ENCODE data around the gene CCDC18. TPM values are rescaled to one million over a fixed set of nuclear protein-coding genes. Genes with fewer than 3 reads are reported as not detected.
A peak's percentile ranks its signal among the peaks of the same experiment; 100 is the strongest.

The CCDC18 gene
- total RNA-seq, 2 donors from 2014 or later: 13.8 to 23.8 TPM

DNA sequence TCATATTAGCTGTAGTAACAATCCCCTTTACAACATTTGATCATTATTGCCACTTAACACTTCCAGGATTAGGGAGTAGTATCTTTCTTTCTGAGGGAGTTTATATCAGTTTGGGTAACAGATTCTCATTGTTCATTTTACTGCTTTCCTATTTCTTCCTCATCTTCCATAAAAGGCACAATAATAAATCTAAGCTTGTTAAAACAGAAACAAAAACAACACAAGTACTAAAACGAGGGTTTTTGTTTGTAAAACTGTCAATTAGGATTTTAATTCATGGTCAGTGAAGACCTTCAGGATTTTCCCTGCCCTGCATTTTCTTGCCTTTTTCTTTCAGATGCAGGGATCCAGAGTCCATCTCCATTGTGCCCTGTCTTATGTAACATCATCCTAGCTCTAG, 29.8 kb upstream of the CCDC18 start:
- 90 to 100% methylated on average over 1 of the region's 1 CpG for WGBS, 2 experiments (ENCODE audit: insufficient coverage in 1 of 2, insufficient read length in 1 of 2)
- Mint-ChIP-seq H3K27me3 (ENCODE audit: insufficient read depth) (no peaks in the 10 kb centered on the region), H3K27ac (no peak overlapping the region), H3K4me1 (no peaks in the 10 kb centered on the region), H3K4me3 (no peak overlapping the region), H3K36me3 (ENCODE audit: low read depth) (peaks cover 14% of the 10 kb centered on the region), H3K9me3 (no peaks in the 10 kb centered on the region)
- no peak overlapping the region for H3K27ac ChIP-seq (ENCODE audit: low read depth, low read length)
- DNase-seq: no peak
- TF ChIP-seq, protein P1, sequence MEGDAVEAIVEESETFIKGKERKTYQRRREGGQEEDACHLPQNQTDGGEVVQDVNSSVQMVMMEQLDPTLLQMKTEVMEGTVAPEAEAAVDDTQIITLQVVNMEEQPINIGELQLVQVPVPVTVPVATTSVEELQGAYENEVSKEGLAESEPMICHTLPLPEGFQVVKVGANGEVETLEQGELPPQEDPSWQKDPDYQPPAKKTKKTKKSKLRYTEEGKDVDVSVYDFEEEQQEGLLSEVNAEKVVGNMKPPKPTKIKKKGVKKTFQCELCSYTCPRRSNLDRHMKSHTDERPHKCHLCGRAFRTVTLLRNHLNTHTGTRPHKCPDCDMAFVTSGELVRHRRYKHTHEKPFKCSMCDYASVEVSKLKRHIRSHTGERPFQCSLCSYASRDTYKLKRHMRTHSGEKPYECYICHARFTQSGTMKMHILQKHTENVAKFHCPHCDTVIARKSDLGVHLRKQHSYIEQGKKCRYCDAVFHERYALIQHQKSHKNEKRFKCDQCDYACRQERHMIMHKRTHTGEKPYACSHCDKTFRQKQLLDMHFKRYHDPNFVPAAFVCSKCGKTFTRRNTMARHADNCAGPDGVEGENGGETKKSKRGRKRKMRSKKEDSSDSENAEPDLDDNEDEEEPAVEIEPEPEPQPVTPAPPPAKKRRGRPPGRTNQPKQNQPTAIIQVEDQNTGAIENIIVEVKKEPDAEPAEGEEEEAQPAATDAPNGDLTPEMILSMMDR (conservative IDR thresholded peaks at IDR 0.05): no peak
- no peaks in the 10 kb centered on the region for H3K27me3 ChIP-seq (ENCODE audit: control insufficient read depth, insufficient read depth, low read length, poor library complexity, severe bottlenecking)
- H3K9ac ChIP-seq (ENCODE audit: extremely low read depth, low read length, poor library complexity, severe bottlenecking): no peak overlapping the region
- peaks cover 64% of the 10 kb centered on the region for H3K36me3 ChIP-seq (ENCODE audit: control insufficient read depth, insufficient read depth, low read length)
- H3K4me3 ChIP-seq (ENCODE audit: low read length): no peak overlapping the region
- H3K4me1 ChIP-seq (ENCODE audit: control insufficient read depth, insufficient read depth, low read length): no peaks in the 10 kb centered on the region
- no peaks in the 10 kb centered on the region for H3K9me3 ChIP-seq (ENCODE audit: control insufficient read depth, low read length)

DNA sequence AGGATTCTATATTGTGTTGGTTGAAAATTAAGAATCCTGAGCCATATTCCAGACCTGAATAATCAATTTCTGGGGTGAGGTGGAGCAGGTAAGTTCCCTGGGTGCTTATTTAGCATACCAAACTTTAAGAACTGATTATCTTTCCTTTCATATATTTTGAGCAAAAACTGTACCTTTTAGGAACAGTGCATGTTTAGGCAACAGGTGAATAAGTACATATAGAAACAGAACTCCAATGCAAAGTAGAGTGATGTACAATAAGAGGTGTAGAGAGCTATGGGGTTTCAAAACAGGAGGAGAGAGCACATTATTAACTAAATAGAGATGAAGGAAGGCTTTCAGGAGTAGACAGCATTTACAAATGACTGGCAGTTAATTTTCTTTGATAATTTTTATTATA, 29.1 kb upstream of the CCDC18 start:
- Mint-ChIP-seq H3K27me3 (ENCODE audit: insufficient read depth) (no peaks in the 10 kb centered on the region), H3K36me3 (ENCODE audit: low read depth) (peaks cover 17% of the 10 kb centered on the region)
- TF ChIP-seq, protein P1 (conservative IDR thresholded peaks at IDR 0.05): no peak

DNA sequence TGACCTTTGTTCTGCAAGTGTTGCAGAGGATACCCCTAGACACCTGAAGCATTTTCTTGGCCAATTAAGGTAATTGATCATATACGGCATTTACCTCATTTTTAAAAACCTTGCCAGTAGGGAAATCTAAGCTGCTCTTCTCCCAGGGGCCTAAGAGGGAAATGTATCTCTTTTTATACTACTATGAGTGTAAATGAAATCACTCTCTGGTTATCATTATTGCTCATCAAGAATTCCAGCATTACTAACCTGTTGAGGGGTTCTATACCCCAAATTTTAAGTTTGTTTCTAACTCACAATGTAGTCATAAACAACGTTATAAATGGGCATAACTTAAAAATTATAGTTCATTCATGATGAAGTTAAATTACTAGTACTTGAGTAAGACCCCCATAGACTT, 27.7 kb upstream of the CCDC18 start:
- Histone ChIP-seq H3K9me3 (ENCODE audit: control insufficient read depth, low read length) (no peaks in the 10 kb centered on the region), H3K36me3 (ENCODE audit: control insufficient read depth, insufficient read depth, low read length) (peaks cover 73% of the 10 kb centered on the region), H3K4me1 (ENCODE audit: control insufficient read depth, insufficient read depth, low read length) (no peaks in the 10 kb centered on the region), H3K9ac (ENCODE audit: extremely low read depth, low read length, poor library complexity, severe bottlenecking) (no peak overlapping the region), H3K27ac (ENCODE audit: low read depth, low read length) (no peak overlapping the region), H3K4me3 (ENCODE audit: low read length) (no peak overlapping the region), H3K27me3 (ENCODE audit: control insufficient read depth, insufficient read depth, low read length, poor library complexity, severe bottlenecking) (no peaks in the 10 kb centered on the region)
- 100% methylated on average over 1 of the region's 2 CpGs; no CpG with 5 or more reads in 1 of the 2 experiments for WGBS, 2 experiments (ENCODE audit: insufficient coverage in 1 of 2, insufficient read length in 1 of 2)
- H3K9me3 Mint-ChIP-seq: no peaks in the 10 kb centered on the region
- H3K27me3 Mint-ChIP-seq (ENCODE audit: insufficient read depth): no peaks in the 10 kb centered on the region
- TF ChIP-seq, protein P1 (conservative IDR thresholded peaks at IDR 0.05): no peak
- H3K4me3 Mint-ChIP-seq: no peak overlapping the region
- H3K36me3 Mint-ChIP-seq (ENCODE audit: low read depth): peaks cover 18% of the 10 kb centered on the region
- no peak overlapping the region for H3K27ac Mint-ChIP-seq
- DNase-seq: no peak
- no peaks in the 10 kb centered on the region for H3K4me1 Mint-ChIP-seq

More for the DNA sequence above, 29.1 kb upstream of the CCDC18 start:
- no peaks in the 10 kb centered on the region for H3K27me3 ChIP-seq (ENCODE audit: control insufficient read depth, insufficient read depth, low read length, poor library complexity, severe bottlenecking)
- H3K27ac Mint-ChIP-seq: peak overlapping the region; percentile 16
- H3K36me3 ChIP-seq (ENCODE audit: control insufficient read depth, insufficient read depth, low read length): peaks cover 71% of the 10 kb centered on the region
- no peak overlapping the region for H3K9ac ChIP-seq (ENCODE audit: extremely low read depth, low read length, poor library complexity, severe bottlenecking)
- no peak overlapping the region for H3K4me3 Mint-ChIP-seq
- DNase-seq: no peak
- no peaks in the 10 kb centered on the region for H3K4me1 ChIP-seq (ENCODE audit: control insufficient read depth, insufficient read depth, low read length)
- H3K4me1 Mint-ChIP-seq: no peaks in the 10 kb centered on the region
- no peaks in the 10 kb centered on the region for H3K9me3 Mint-ChIP-seq
- H3K27ac ChIP-seq (ENCODE audit: low read depth, low read length): no peak overlapping the region
- no peaks in the 10 kb centered on the region for H3K9me3 ChIP-seq (ENCODE audit: control insufficient read depth, low read length)
- H3K4me3 ChIP-seq (ENCODE audit: low read length): no peak overlapping the region
